ENCODE measurements around the gene GLP1R. TPM values are rescaled to one million over a fixed set of nuclear protein-coding genes. Genes with fewer than 3 reads are reported as not detected.

GLP1R gene
- total RNA-seq = not detected in 2 replicates

GRCh38 chr6:39048481-39049399, at the start of gene GLP1R:
Gene GLP1R (plus strand): TSS chr6:39048781. CDS start chr6:39048841, 60 bp downstream.
- no peak for DNase-seq

- DNase-seq = peak; percentile 7
Measured at GRCh38 chr6:39003072-39003471, 45.5 kb upstream of the GLP1R start.

- no peak for DNase-seq
Measured at GRCh38 chr6:39003492-39003891, 45.1 kb upstream of the GLP1R start.

GRCh38 chr6:39004801-39005200, 43.8 kb upstream of the GLP1R start:
- DNase-seq = no peak

- no peak for DNase-seq
Measured at GRCh38 chr6:39005774-39006173, 42.8 kb upstream of the GLP1R start.

- no peak for DNase-seq
Measured at GRCh38 chr6:39007575-39007974, 41.0 kb upstream of the GLP1R start.

GRCh38 chr6:39008737-39009136, 39.8 kb upstream of the GLP1R start:
- no peak for DNase-seq

- no peak for DNase-seq
Measured at GRCh38 chr6:39009476-39009875, 39.1 kb upstream of the GLP1R start.

GRCh38 chr6:39016839-39017546, 31.6 kb upstream of the GLP1R start:
- DNase-seq = no peak

- no peak for DNase-seq
Measured at GRCh38 chr6:39017547-39017880, 31.1 kb upstream of the GLP1R start.

- no peak for DNase-seq
Measured at GRCh38 chr6:39018103-39018502, 30.5 kb upstream of the GLP1R start.

GRCh38 chr6:39020136-39020535, 28.4 kb upstream of the GLP1R start:
- DNase-seq = no peak

- DNase-seq = no peak
Measured at GRCh38 chr6:39021041-39021440, 27.5 kb upstream of the GLP1R start.

GRCh38 chr6:39021779-39022178, 26.8 kb upstream of the GLP1R start:
- no peak for DNase-seq

GRCh38 chr6:39026175-39026574, 22.4 kb upstream of the GLP1R start:
- DNase-seq = no peak

- peak; percentile 29 for DNase-seq
Measured at GRCh38 chr6:39029156-39030011, 19.2 kb upstream of the GLP1R start.

GRCh38 chr6:39035681-39036080, 12.9 kb upstream of the GLP1R start:
- DNase-seq = no peak

- no peak for DNase-seq
Measured at GRCh38 chr6:39037082-39037508, 11.5 kb upstream of the GLP1R start.

GRCh38 chr6:39037707-39038106, 10.9 kb upstream of the GLP1R start:
- DNase-seq = no peak

- no peak for DNase-seq
Measured at GRCh38 chr6:39040080-39040673, 8.4 kb upstream of the GLP1R start.

GRCh38 chr6:39041072-39041471, 7.5 kb upstream of the GLP1R start:
- DNase-seq = no peak

- DNase-seq = no peak
Measured at GRCh38 chr6:39043776-39044175, 4.8 kb upstream of the GLP1R start.

- DNase-seq = no peak
Measured at GRCh38 chr6:39044181-39044580, 4.4 kb upstream of the GLP1R start.

Measured in dermis blood vessel endothelial cell (primary cell).